HEK293T (cell line): ENCODE data around the gene LGI1.

Experiments used
- CTCF ChIA-PET: fragments of 350-600 bp; formaldehyde crosslinking; extraction: SDS; loops from one replicate; lab custom pipeline; 2021; ENCODE audit warnings: antibody characterized with exemption, inconsistent platforms; lab: Yijun Ruan, JAX
- POLR2A ChIA-PET: fragments of 350-600 bp; formaldehyde crosslinking; extraction: SDS; loops from one replicate; lab custom pipeline; 2020; ENCODE audit warnings: antibody characterized with exemption, inconsistent platforms; lab: Yijun Ruan, JAX
- DNase-seq: peaks from one replicate; pipeline ENCODE4 v3.0.0; 2012; ENCODE audit warnings: mixed read lengths; ENCODE audit errors: extremely low spot score
- ARNT ChIP-seq: fragments of 450-650 bp; IDR thresholded peaks from 2 replicates; pipeline ENCODE4 v1.6.1; 2017; ENCODE audit warnings: mild to moderate bottlenecking
- BHLHE40 ChIP-seq: fragments of 450-650 bp; IDR thresholded peaks from 2 replicates; pipeline ENCODE4 v1.6.1; 2016; ENCODE audit warnings: mild to moderate bottlenecking, moderate library complexity, borderline replicate concordance
- CTBP1 ChIP-seq: fragments of 450-650 bp; IDR thresholded peaks from 2 replicates; pipeline ENCODE4 v1.6.1; 2016; ENCODE audit warnings: borderline replicate concordance
- ELF4 ChIP-seq: fragments of 450-650 bp; IDR thresholded peaks from 2 replicates; pipeline ENCODE4 v1.6.1; 2017; ENCODE audit warnings: antibody characterized with exemption
- FOXA1 ChIP-seq: fragments of 450-650 bp; IDR thresholded peaks from 2 replicates; pipeline ENCODE4 v1.6.1; 2016; ENCODE audit warnings: mild to moderate bottlenecking
- FOXK2 ChIP-seq: fragments of 450-650 bp; IDR thresholded peaks from 2 replicates; pipeline ENCODE4 v1.6.1; 2016; ENCODE audit warnings: mild to moderate bottlenecking
- FOXM1 ChIP-seq: fragments of 450-650 bp; IDR thresholded peaks from 2 replicates; pipeline ENCODE4 v1.6.1; 2017; ENCODE audit warnings: mild to moderate bottlenecking, borderline replicate concordance
- HDGF ChIP-seq: fragments of 450-650 bp; IDR thresholded peaks from 2 replicates; pipeline ENCODE4 v1.6.1; 2017; ENCODE audit warnings: antibody characterized with exemption, borderline replicate concordance
- L3MBTL2 ChIP-seq: fragments of 450-650 bp; conservative IDR thresholded peaks from 2 replicates; pipeline ENCODE4 v1.6.1; 2016; ENCODE audit warnings: mild to moderate bottlenecking
- LEF1 ChIP-seq: fragments of 450-650 bp; IDR thresholded peaks from 2 replicates; pipeline ENCODE4 v1.6.1; 2017; ENCODE audit warnings: mild to moderate bottlenecking, borderline replicate concordance
- NFRKB ChIP-seq: fragments of 450-650 bp; IDR thresholded peaks from 2 replicates; pipeline ENCODE4 v1.6.1; 2016; ENCODE audit warnings: mild to moderate bottlenecking, moderate library complexity
- SP1 ChIP-seq: fragments of 450-650 bp; IDR thresholded peaks from 2 replicates; pipeline ENCODE4 v1.6.1; 2017
- SUZ12 ChIP-seq: fragments of 450-650 bp; IDR thresholded peaks from 2 replicates; pipeline ENCODE4 v1.6.1; 2016; ENCODE audit warnings: mild to moderate bottlenecking
- TARDBP ChIP-seq: fragments of 450-650 bp; IDR thresholded peaks from 2 replicates; pipeline ENCODE4 v1.6.1; 2016
- ZNF384 ChIP-seq: fragments of 450-650 bp; IDR thresholded peaks from 2 replicates; pipeline ENCODE4 v1.6.1; 2016
- TF ChIP-seq, protein P1 (sequence below): fragments of 450-650 bp; IDR thresholded peaks from 2 replicates; pipeline ENCODE4 v1.6.1; 2016

The LGI1 gene

DNA sequence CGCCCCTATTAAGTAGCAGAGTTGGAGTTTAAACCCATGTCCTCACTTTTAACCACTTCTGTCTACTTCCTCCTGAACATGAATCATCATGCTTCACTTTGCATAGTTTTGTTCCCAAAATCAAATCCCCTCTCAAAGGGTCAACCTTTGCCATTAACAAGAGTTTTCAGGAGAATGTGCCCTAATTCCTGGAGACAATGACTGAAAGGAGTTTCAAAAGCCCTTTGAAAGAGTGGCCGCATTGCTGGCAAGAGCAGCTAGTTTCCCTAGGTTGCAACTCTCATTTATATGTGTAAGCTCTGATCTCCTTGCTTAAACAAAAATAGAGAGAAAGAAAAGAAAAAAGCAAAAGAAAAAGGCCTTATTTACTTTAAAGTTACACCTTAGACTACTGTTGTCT, 9.2 kb downstream of the LGI1 start:
- ChIA-PET CTCF (no interaction called here), POLR2A (no interaction called here)
- TF ChIP-seq BHLHE40 (no peak), ZNF384 (no peak), ELF4 (no peak), SUZ12 (no peak), ARNT (no peak), FOXK2 (no peak), L3MBTL2 (no peak), HDGF (no peak)
- no peak for DNase-seq

DNA sequence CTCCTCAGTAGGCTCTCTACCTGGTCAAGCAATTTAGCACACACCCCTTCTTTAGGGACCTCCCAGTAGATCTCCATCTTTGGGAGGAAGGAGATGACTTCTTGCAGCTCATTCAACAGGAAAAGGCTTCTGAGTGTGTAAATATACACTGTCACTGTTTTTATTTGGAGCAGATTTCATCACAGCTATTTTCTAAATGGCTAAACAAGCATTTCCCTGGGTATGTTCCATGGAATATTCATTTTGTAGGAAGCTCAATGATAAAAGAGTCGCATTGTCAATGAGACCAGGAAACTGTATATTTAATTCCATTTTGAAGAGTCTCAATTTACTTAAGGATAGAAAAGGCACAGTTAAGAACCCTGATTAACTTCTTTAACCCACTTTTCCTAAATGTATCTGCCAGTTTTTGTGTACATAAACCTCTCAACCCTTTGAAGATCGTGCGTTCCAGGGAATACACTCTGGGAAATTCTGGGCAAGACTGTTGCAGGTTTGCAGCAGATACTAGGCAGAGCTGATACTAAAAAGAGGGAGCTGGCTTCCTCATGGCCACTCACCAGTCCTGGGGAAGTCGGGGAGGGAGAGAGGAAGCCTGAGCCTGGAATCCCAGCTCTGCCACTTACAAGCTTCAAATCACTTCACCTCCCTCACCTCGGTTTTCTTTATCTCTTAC, 10.1 kb downstream of the LGI1 start:
- ChIA-PET CTCF (interaction anchor here (1.2 kb wide), 1 partner anchor 23 kb away, joined by 4 read pairs; no protein-coding TSS in a partner anchor), POLR2A (no interaction called here)
- DNase-seq, result no peak
- TF ChIP-seq FOXK2, result no peak
- TF ChIP-seq NFRKB, result no peak
- TF ChIP-seq ARNT, result no peak
- TF ChIP-seq FOXA1, result no peak
- TF ChIP-seq, protein P1, sequence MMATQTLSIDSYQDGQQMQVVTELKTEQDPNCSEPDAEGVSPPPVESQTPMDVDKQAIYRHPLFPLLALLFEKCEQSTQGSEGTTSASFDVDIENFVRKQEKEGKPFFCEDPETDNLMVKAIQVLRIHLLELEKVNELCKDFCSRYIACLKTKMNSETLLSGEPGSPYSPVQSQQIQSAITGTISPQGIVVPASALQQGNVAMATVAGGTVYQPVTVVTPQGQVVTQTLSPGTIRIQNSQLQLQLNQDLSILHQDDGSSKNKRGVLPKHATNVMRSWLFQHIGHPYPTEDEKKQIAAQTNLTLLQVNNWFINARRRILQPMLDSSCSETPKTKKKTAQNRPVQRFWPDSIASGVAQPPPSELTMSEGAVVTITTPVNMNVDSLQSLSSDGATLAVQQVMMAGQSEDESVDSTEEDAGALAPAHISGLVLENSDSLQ, result no peak
- TF ChIP-seq FOXM1, result no peak
- no peak for TF ChIP-seq L3MBTL2
- TF ChIP-seq LEF1, result no peak
- TF ChIP-seq ZNF384, result no peak
- TF ChIP-seq HDGF, result no peak
- TF ChIP-seq CTBP1, result no peak
- no peak for TF ChIP-seq TARDBP
- TF ChIP-seq SUZ12, result no peak
- TF ChIP-seq SP1, result no peak

DNA sequence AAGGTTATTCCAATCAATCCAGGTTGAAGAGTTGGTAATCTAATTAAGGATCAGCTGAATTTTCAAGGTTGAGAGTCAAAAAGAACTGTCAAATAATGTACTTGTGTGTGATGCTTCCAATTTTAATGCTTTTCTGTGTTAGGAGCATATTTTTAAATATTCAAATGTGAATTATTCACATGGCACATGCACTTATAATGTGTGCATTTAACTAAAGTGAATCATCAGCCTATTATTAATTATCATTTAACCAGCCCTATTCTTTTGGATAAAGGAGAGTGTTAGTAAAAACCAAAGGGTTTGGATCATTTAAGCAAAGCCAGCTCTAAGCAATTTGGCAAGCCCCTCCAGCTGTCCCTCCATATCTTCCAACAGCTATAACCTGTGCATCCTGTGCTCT, 11.2 kb downstream of the LGI1 start:
- DNase-seq, result no peak
- POLR2A ChIA-PET, result interaction anchor here (1.1 kb wide), 1 partner anchor 12 kb away, joined by 4 read pairs; no protein-coding TSS in a partner anchor
- TF ChIP-seq ZNF384, result no peak
- no peak for TF ChIP-seq FOXM1
- TF ChIP-seq ARNT, result no peak
- TF ChIP-seq CTBP1, result no peak
- no peak for TF ChIP-seq BHLHE40
- CTCF ChIA-PET, result interaction anchor here (0.7 to 1.1 kb wide), 2 partner anchors 24 to 84 kb away, joined by 3 read pairs; no protein-coding TSS in a partner anchor

DNA sequence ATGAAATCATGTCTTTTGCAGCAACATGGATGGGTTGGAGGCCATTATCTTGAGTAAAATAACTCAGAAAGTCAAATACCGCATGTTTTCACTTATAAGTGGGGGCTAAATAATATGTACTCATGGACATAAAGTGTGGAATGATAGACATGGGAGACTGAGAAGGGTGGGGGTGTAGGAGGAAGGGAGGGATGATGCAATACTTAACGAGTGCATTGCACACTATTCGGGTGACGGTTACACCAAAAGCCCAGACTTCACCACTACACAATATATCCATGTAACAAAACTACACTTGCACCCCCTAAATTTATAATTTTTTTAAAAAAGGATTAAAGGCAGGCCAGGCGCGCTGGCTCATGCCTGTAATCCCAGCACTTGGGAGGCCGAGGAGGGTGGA, 13.6 kb downstream of the LGI1 start:
- CTCF ChIA-PET, result no interaction called here
- TF ChIP-seq TARDBP, result no peak
- POLR2A ChIA-PET, result no interaction called here
- DNase-seq, result no peak

DNA sequence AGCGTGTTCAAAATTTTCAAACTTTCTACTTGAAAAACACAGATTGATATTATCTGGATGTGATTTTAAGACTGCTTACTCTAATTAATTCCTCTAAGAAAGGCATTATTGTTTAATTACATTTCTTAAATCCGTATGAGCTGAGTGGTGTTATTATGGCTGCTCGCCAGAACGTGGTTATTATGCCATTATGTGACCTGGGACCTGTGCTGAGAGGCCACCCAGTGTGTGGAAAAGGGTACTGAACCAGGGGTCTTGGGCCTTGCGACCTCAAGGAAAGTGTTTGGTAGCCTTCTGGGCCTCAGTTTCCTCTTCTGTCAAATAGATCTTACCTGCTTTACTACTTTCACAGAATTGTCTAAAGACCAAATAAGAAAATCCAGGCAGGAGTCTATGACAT, 15.4 kb downstream of the LGI1 start:
- ChIA-PET CTCF (no interaction called here), POLR2A (no interaction called here)
- no peak for DNase-seq
- TF ChIP-seq ARNT (no peak), HDGF (no peak), FOXM1 (no peak), LEF1 (no peak), ELF4 (no peak), FOXK2 (no peak), FOXA1 (no peak), NFRKB (no peak), SUZ12 (no peak), SP1 (no peak), TARDBP (no peak)

DNA sequence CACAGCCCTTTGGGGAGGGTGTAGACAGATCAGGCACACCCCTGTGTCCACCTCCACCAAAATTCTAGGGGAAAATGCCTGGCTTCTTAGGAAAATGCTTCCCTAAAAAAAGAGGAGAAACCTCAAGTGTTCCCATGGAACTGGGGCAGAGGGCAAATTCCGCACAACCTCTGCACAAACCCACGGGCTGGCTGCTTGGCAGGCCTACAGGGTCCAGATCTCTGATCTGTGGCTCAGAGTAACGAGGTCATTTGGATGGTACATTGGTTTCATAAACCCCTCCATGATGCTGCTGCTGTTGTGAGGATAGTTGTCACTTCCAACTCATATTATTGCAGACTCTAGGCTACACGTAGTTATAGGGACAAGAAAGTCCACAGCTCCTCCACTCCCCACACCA, 16.0 kb downstream of the LGI1 start:
- no peak for DNase-seq
- CTCF ChIA-PET, result interaction anchor here (0.6 kb wide), 1 partner anchor 670 kb away, joined by 3 read pairs; no protein-coding TSS in a partner anchor
- TF ChIP-seq FOXK2, result no peak
- no peak for TF ChIP-seq ZNF384
- TF ChIP-seq LEF1, result no peak
- TF ChIP-seq SP1, result no peak
- no peak for TF ChIP-seq CTBP1
- no peak for TF ChIP-seq HDGF
- no peak for TF ChIP-seq SUZ12
- TF ChIP-seq NFRKB, result no peak
- POLR2A ChIA-PET, result no interaction called here

DNA sequence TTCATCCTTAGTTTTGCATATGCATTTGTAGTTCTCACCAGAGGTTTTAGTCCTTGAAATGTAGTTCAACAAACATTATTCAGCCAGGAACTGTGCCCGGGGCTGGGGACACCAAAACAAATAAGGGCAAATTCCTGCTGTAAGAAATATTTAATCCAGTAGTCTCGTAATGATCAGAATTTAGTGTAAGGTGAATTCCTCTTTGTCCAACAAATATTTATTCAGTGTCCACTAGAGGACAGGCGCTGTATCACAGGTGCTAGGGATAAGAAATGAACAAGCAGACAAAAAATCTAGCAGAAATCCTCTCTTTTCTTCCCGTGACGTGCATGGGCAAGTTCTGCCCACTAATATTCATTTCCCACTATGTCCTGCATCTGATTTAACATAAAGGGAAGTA, 17.6 kb downstream of the LGI1 start:
- CTCF ChIA-PET, result no interaction called here

DNA sequence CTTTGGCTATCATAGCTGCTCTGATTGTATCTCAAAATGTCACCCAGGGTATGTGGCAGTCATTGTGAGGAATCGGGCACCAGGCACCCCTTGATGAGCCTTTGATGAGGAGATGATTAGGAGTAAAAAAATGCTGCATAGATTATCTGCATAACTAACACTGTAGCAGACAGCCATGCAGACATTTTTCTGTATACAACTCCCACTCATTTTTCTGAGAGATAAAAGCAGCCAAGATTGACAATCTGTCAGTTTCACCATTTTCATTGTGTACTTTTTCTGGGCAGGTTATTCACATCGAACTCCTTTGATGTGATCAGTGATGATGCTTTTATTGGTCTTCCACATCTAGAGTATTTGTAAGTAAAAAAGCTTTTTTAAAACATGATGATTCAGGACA, 19.4 kb downstream of the LGI1 start:
- DNase-seq, result no peak
- TF ChIP-seq HDGF, result no peak
- no peak for TF ChIP-seq ZNF384
- TF ChIP-seq CTBP1, result no peak
- POLR2A ChIA-PET, result no interaction called here
- CTCF ChIA-PET, result no interaction called here

More for the DNA sequence above, 17.6 kb downstream of the LGI1 start:
- POLR2A ChIA-PET, result no interaction called here
- TF ChIP-seq FOXK2, result no peak
- no peak for TF ChIP-seq CTBP1
- no peak for TF ChIP-seq ELF4
- no peak for TF ChIP-seq TARDBP
- no peak for DNase-seq
